ENCODE data around the gene ZFYVE9. TPM values are rescaled to one million over a fixed set of nuclear protein-coding genes. Genes with fewer than 3 reads are reported as not detected.
A peak's percentile ranks its signal among the peaks of the same experiment; 100 is the strongest.

The ZFYVE9 gene
- total and polyA plus RNA-seq, 2 of the 13 experiments (the other 11 are each of a cell fraction or from before 2014, with no cell fraction given) = 9.2 to 19.8 TPM

DNA sequence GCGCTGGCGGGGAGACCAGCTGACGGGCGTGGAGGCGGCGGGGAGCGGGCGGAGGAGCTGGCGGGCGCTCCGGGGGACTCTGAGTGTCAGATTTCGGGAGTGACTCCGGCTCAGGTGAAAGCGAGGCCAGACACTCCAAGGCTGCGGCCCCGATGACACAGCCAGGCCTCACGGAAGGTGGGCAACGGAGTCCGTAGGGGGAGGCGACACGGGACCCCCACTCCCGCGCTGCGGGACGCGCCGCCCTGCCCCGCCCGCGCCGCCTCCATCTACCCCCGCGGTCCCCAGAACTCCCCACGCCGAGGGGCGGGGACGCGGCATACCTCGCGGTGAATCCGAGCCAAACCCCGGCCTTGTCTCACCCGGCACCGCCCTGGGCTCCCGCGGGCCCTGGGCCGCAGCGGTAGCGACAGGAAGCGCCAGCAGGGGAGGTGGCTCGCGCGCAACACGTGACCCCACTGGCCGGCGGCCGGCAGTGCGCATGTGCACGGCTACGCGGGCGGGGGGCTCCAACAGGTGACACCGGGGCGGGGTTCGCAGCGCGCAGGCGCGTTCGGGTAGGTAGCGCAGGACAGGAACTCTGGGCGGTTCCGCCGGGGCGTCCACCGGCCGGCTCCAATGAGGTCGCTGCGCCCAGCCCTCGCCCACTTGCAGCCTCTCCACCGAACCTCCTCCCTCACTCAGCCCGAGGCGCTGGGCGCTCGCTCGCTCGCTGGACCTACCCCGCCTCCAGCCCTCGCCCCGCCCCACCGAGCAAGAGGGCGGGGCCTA, 224.0 kb downstream of the ZFYVE9 start, which contains the start of gene CC2D1B (continued):
- TF ChIP-seq, protein P1, sequence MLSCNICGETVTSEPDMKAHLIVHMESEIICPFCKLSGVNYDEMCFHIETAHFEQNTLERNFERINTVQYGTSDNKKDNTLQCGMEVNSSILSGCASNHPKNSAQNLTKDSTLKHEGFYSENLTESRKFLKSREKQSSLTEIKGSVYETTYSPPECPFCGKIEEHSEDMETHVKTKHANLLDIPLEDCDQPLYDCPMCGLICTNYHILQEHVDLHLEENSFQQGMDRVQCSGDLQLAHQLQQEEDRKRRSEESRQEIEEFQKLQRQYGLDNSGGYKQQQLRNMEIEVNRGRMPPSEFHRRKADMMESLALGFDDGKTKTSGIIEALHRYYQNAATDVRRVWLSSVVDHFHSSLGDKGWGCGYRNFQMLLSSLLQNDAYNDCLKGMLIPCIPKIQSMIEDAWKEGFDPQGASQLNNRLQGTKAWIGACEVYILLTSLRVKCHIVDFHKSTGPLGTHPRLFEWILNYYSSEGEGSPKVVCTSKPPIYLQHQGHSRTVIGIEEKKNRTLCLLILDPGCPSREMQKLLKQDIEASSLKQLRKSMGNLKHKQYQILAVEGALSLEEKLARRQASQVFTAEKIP (CRISPR knock-in tag; IDR thresholded peaks at IDR 0.05; ENCODE audit: borderline replicate concordance) = no peak
- TF ChIP-seq KDM5A (IDR thresholded peaks at IDR 0.05; ENCODE audit: borderline replicate concordance, low read length) = no peak
- TF ChIP-seq, protein P2, sequence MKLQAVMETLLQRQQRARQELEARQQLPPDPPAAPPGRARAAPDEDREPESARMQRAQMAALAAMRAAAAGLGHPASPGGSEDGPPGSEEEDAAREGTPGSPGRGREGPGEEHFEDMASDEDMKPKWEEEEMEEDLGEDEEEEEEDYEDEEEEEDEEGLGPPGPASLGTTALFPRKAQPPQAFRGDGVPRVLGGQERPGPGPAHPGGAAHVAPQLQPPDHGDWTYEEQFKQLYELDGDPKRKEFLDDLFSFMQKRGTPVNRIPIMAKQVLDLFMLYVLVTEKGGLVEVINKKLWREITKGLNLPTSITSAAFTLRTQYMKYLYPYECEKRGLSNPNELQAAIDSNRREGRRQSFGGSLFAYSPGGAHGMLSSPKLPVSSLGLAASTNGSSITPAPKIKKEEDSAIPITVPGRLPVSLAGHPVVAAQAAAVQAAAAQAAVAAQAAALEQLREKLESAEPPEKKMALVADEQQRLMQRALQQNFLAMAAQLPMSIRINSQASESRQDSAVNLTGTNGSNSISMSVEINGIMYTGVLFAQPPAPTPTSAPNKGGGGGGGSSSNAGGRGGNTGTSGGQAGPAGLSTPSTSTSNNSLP (IDR thresholded peaks at IDR 0.05; ENCODE audit: low read depth, low read length) = no peak
- TF ChIP-seq, protein P3, sequence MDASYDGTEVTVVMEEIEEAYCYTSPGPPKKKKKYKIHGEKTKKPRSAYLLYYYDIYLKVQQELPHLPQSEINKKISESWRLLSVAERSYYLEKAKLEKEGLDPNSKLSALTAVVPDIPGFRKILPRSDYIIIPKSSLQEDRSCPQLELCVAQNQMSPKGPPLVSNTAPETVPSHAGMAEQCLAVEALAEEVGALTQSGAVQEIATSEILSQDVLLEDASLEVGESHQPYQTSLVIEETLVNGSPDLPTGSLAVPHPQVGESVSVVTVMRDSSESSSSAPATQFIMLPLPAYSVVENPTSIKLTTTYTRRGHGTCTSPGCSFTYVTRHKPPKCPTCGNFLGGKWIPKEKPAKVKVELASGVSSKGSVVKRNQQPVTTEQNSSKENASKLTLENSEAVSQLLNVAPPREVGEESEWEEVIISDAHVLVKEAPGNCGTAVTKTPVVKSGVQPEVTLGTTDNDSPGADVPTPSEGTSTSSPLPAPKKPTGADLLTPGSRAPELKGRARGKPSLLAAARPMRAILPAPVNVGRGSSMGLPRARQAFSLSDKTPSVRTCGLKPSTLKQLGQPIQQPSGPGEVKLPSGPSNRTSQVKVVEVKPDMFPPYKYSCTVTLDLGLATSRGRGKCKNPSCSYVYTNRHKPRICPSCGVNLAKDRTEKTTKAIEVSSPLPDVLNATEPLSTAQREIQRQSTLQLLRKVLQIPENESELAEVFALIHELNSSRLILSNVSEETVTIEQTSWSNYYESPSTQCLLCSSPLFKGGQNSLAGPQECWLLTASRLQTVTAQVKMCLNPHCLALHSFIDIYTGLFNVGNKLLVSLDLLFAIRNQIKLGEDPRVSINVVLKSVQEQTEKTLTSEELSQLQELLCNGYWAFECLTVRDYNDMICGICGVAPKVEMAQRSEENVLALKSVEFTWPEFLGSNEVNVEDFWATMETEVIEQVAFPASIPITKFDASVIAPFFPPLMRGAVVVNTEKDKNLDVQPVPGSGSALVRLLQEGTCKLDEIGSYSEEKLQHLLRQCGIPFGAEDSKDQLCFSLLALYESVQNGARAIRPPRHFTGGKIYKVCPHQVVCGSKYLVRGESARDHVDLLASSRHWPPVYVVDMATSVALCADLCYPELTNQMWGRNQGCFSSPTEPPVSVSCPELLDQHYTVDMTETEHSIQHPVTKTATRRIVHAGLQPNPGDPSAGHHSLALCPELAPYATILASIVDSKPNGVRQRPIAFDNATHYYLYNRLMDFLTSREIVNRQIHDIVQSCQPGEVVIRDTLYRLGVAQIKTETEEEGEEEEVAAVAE (CRISPR knock-in tag; IDR thresholded peaks at IDR 0.05; ENCODE audit: borderline replicate concordance) = no peak
- TF ChIP-seq ZNF678 (CRISPR knock-in tag; IDR thresholded peaks at IDR 0.05) = no peak
- no peak for TF ChIP-seq RNF2 (conservative IDR thresholded peaks at IDR 0.05; ENCODE audit: low read depth)
- TF ChIP-seq ZNF775 (CRISPR knock-in tag; IDR thresholded peaks at IDR 0.05; ENCODE audit: borderline replicate concordance) = no peak
- TF ChIP-seq, protein P4, sequence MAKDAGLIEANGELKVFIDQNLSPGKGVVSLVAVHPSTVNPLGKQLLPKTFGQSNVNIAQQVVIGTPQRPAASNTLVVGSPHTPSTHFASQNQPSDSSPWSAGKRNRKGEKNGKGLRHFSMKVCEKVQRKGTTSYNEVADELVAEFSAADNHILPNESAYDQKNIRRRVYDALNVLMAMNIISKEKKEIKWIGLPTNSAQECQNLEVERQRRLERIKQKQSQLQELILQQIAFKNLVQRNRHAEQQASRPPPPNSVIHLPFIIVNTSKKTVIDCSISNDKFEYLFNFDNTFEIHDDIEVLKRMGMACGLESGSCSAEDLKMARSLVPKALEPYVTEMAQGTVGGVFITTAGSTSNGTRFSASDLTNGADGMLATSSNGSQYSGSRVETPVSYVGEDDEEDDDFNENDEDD (CRISPR knock-in tag; IDR thresholded peaks at IDR 0.05; ENCODE audit: borderline replicate concordance) = peak; percentile 69; the same call in 1 of the 2 replicates
- peak; percentile 82; the same call in 1 of the 2 replicates for TF ChIP-seq SRY (CRISPR knock-in tag; IDR thresholded peaks at IDR 0.05)
- TF ChIP-seq FOXC1 (CRISPR knock-in tag; IDR thresholded peaks at IDR 0.05; ENCODE audit: borderline replicate concordance) = peak; percentile 77; the same call in 1 of the 2 replicates
- TF ChIP-seq ZNF446 (CRISPR knock-in tag; IDR thresholded peaks at IDR 0.05) = 0 out of 2 replicates have a peak, but pooled peaks have one; percentile 23
- TF ChIP-seq ZNF274 (CRISPR knock-in tag; IDR thresholded peaks at IDR 0.05) = peak; percentile 60; the same call in 1 of the 2 replicates
- TF ChIP-seq CREM (IDR thresholded peaks at IDR 0.05) = no peak
- no peak for TF ChIP-seq CREM (CRISPR knock-in tag; IDR thresholded peaks at IDR 0.05)
- no peak for TF ChIP-seq FIP1L1 (IDR thresholded peaks at IDR 0.05; ENCODE audit: borderline replicate concordance, insufficient read depth, low read depth, low read length)
- TF ChIP-seq ZNF282 (IDR thresholded peaks at IDR 0.05; ENCODE audit: partially characterized antibody) = no peak
- no peak for TF ChIP-seq ZNF772 (CRISPR knock-in tag; IDR thresholded peaks at IDR 0.05)
- no peak for TF ChIP-seq MIER2 (CRISPR knock-in tag; IDR thresholded peaks at IDR 0.05)

All from HepG2 (cell line).